Ishikawa (cell line): ENCODE measurements around the gene SESTD1.
A peak's percentile ranks its signal among the peaks of the same experiment; 100 is the strongest.

Source experiments
- CEBPB ChIP-seq: IDR thresholded peaks from 2 replicates; pipeline ENCODE4 v1.6.1; 2012
- CREB1 ChIP-seq: IDR thresholded peaks from 2 replicates; pipeline ENCODE4 v1.6.1; 2012; ENCODE audit warnings: low read depth
- EGR1 ChIP-seq: IDR thresholded peaks from 2 replicates; pipeline ENCODE4 v1.6.1; 2012
- EP300 ChIP-seq: IDR thresholded peaks from 2 replicates; pipeline ENCODE4 v1.6.1; 2012; ENCODE audit warnings: borderline replicate concordance
- FOXM1 ChIP-seq: IDR thresholded peaks from 2 replicates; pipeline ENCODE4 v1.6.1; 2012; ENCODE audit warnings: low read depth, borderline replicate concordance
- MAX ChIP-seq: IDR thresholded peaks from 2 replicates; pipeline ENCODE4 v1.6.1; 2012
- NFIC ChIP-seq: IDR thresholded peaks from 2 replicates; pipeline ENCODE4 v1.6.1; 2012
- RAD21 ChIP-seq: IDR thresholded peaks from 2 replicates; pipeline ENCODE4 v1.6.1; 2012; ENCODE audit warnings: low read depth
- REST ChIP-seq: IDR thresholded peaks from 2 replicates; pipeline ENCODE4 v1.6.1; 2012; ENCODE audit warnings: low read depth, mild to moderate bottlenecking
- TAF1 ChIP-seq: IDR thresholded peaks from 2 replicates; pipeline ENCODE4 v1.6.1; 2012; ENCODE audit warnings: low read depth, mild to moderate bottlenecking
- TCF12 ChIP-seq: IDR thresholded peaks from 2 replicates; pipeline ENCODE4 v1.6.1; 2012; ENCODE audit warnings: low read depth
- TEAD4 ChIP-seq: IDR thresholded peaks from 2 replicates; pipeline ENCODE4 v1.6.1; 2012
- USF1 ChIP-seq: IDR thresholded peaks from 2 replicates; pipeline ENCODE4 v1.6.1; 2012
- YY1 ChIP-seq: IDR thresholded peaks from 2 replicates; pipeline ENCODE4 v1.6.1; 2012; ENCODE audit warnings: low read depth
- ZBTB7A ChIP-seq: IDR thresholded peaks from 2 replicates; pipeline ENCODE4 v1.6.1; 2012; ENCODE audit warnings: low read depth

Gene SESTD1

GRCh38 chr2:179123272-179123662, 141.4 kb downstream of the SESTD1 start:
- TF ChIP-seq CREB1 (no peak), FOXM1 (no peak)

GRCh38 chr2:179107737-179108136, 156.9 kb downstream of the SESTD1 start:
- TF ChIP-seq FOXM1 = no peak
- no peak for TF ChIP-seq CEBPB
- no peak for TF ChIP-seq TEAD4
- no peak for TF ChIP-seq USF1
- no peak for TF ChIP-seq NFIC

GRCh38 chr2:179106676-179107428, 157.8 kb downstream of the SESTD1 start:
- TF ChIP-seq EP300 = peak; percentile 16; the same call in 1 of the 2 replicates
- TF ChIP-seq TAF1 = no peak
- no peak for TF ChIP-seq REST
- TF ChIP-seq TEAD4 = no peak
- no peak for TF ChIP-seq RAD21
- no peak for TF ChIP-seq FOXM1
- peak; percentile 25; the same call in 1 of the 2 replicates for TF ChIP-seq MAX
- TF ChIP-seq YY1 = no peak
- TF ChIP-seq ZBTB7A = no peak
- TF ChIP-seq USF1 = no peak
- peak; percentile 60; the same call in 1 of the 2 replicates for TF ChIP-seq TCF12
- TF ChIP-seq NFIC = peak; percentile 93
- no peak for TF ChIP-seq CREB1
- TF ChIP-seq EGR1 = no peak
- peak; percentile 78 for TF ChIP-seq CEBPB

- TF ChIP-seq REST (no peak), TEAD4 (no peak), CEBPB (no peak), NFIC (no peak), EP300 (no peak), YY1 (no peak), RAD21 (no peak), TAF1 (no peak), EGR1 (no peak), ZBTB7A (no peak), TCF12 (no peak), CREB1 (no peak), USF1 (no peak), FOXM1 (no peak), MAX (no peak)
These were observed 158.3 kb downstream of the SESTD1 start for GRCh38 chr2:179106342-179106675.

GRCh38 chr2:179104736-179105135, 159.9 kb downstream of the SESTD1 start:
- no peak for TF ChIP-seq YY1
- TF ChIP-seq ZBTB7A = no peak
- no peak for TF ChIP-seq RAD21
- TF ChIP-seq MAX = no peak
- TF ChIP-seq EP300 = no peak
- no peak for TF ChIP-seq TAF1
